ENCODE results near the gene OLIG1. TPM values are rescaled to one million over a fixed set of nuclear protein-coding genes. Genes with fewer than 3 reads are reported as not detected.

The OLIG1 gene
- polyA plus RNA-seq, 1 of the 3 experiments (the other 2 are of a cell fraction), result not detected

DNA sequence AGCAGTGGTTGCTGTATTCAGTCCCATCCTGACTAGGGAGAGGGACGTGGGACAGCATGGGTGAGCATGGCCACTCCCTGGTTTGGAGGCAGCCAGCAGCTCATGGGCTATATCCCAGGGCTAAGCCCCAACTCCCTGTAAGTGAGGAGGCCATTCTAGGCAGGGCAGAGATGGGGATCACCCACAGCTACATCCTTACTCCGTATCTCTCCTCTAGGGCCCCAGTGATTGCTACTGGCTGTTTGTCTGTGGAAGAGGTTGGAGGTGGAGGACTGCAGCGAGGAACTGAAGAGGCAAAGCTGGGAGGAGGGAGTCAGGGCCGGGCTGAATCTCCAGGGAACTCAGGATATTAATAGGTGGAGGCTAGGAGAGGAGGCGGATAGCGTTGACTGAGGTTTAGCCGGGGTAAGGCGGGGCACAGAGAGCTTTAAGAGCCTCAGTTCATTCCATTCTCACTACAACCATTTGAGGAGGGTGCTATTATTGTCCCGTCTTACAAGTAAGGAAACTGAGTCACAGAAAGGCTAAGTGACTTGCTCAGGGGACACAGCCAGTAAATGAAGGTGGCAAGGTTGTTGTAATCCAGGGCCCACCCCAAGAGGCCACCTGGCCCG lies 37.4 kb upstream of the OLIG1 start:
- Histone ChIP-seq H3K9me2 (no peaks in the 10 kb centered on the region), H4K20me1 (ENCODE audit: insufficient read depth) (no peaks in the 10 kb centered on the region), H3K36me3 (replicated peaks in 1 of 2; ENCODE audit: control insufficient read depth in 1 of 2, insufficient read depth in 2 of 2, low read length in 1 of 2) (no peaks in the 10 kb centered on the region), H2AFZ (ENCODE audit: low read depth) (no peak overlapping the region), H3K9me3 (no peaks in the 10 kb centered on the region), H3K4me1 (ENCODE audit: control insufficient read depth in 1 of 2, insufficient read depth in 2 of 2, low read depth in 1 of 2, low read length in 1 of 2) (peaks cover 0 to 10% of the 10 kb centered on the region in 2 experiments; a peak in 2 of 4 replicates), H3K9ac (no peak overlapping the region), H3K4me2 (no peak overlapping the region), H3K27me3 (ENCODE audit: insufficient read depth) (peaks cover 70% of the 10 kb centered on the region), H3K4me3 (ENCODE audit: low read depth in 2 of 2, low read length in 1 of 2) (no peak overlapping the region), H3K79me2 (ENCODE audit: insufficient read depth) (no peaks in the 10 kb centered on the region), H3F3A (replicated peaks; ENCODE audit: insufficient read depth) (no peaks in the 10 kb centered on the region), H3K27ac (ENCODE audit: low read depth in 2 of 2, low read length in 1 of 2) (no peak overlapping the region)
- TF ChIP-seq NRF1 (IDR thresholded peaks at IDR 0.05; ENCODE audit: low read depth, low read length) (no peak), GATA2 (CRISPR knock-in tag; IDR thresholded peaks at IDR 0.05) (no peak), NFIC (IDR thresholded peaks at IDR 0.05; ENCODE audit: borderline replicate concordance) (no peak), FOXM1 (IDR thresholded peaks at IDR 0.05; ENCODE audit: low read depth) (no peak)
- TF ChIP-seq, protein P1, sequence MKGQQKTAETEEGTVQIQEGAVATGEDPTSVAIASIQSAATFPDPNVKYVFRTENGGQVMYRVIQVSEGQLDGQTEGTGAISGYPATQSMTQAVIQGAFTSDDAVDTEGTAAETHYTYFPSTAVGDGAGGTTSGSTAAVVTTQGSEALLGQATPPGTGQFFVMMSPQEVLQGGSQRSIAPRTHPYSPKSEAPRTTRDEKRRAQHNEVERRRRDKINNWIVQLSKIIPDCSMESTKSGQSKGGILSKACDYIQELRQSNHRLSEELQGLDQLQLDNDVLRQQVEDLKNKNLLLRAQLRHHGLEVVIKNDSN (IDR thresholded peaks at IDR 0.05; ENCODE audit: borderline replicate concordance, low read depth), result no peak
- TF ChIP-seq, protein P2, sequence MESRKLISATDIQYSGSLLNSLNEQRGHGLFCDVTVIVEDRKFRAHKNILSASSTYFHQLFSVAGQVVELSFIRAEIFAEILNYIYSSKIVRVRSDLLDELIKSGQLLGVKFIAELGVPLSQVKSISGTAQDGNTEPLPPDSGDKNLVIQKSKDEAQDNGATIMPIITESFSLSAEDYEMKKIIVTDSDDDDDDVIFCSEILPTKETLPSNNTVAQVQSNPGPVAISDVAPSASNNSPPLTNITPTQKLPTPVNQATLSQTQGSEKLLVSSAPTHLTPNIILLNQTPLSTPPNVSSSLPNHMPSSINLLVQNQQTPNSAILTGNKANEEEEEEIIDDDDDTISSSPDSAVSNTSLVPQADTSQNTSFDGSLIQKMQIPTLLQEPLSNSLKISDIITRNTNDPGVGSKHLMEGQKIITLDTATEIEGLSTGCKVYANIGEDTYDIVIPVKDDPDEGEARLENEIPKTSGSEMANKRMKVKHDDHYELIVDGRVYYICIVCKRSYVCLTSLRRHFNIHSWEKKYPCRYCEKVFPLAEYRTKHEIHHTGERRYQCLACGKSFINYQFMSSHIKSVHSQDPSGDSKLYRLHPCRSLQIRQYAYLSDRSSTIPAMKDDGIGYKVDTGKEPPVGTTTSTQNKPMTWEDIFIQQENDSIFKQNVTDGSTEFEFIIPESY (IDR thresholded peaks at IDR 0.05; ENCODE audit: borderline replicate concordance, low read depth), result no peak
- TF ChIP-seq, protein P3, sequence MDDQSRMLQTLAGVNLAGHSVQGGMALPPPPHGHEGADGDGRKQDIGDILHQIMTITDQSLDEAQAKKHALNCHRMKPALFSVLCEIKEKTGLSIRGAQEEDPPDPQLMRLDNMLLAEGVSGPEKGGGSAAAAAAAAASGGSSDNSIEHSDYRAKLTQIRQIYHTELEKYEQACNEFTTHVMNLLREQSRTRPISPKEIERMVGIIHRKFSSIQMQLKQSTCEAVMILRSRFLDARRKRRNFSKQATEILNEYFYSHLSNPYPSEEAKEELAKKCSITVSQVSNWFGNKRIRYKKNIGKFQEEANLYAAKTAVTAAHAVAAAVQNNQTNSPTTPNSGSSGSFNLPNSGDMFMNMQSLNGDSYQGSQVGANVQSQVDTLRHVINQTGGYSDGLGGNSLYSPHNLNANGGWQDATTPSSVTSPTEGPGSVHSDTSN (IDR thresholded peaks at IDR 0.05), result no peak
- TF ChIP-seq, protein P4, sequence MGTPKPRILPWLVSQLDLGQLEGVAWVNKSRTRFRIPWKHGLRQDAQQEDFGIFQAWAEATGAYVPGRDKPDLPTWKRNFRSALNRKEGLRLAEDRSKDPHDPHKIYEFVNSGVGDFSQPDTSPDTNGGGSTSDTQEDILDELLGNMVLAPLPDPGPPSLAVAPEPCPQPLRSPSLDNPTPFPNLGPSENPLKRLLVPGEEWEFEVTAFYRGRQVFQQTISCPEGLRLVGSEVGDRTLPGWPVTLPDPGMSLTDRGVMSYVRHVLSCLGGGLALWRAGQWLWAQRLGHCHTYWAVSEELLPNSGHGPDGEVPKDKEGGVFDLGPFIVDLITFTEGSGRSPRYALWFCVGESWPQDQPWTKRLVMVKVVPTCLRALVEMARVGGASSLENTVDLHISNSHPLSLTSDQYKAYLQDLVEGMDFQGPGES (IDR thresholded peaks at IDR 0.05; ENCODE audit: low read depth, low read length), result no peak
- ChIA-PET POLR2A (no interaction called here), CTCF (no interaction called here)
- DNase-seq, result no peak
- 5% methylated on average over 9 of the region's 10 CpGs for WGBS (ENCODE audit: low lambda C conversion rate)

DNA sequence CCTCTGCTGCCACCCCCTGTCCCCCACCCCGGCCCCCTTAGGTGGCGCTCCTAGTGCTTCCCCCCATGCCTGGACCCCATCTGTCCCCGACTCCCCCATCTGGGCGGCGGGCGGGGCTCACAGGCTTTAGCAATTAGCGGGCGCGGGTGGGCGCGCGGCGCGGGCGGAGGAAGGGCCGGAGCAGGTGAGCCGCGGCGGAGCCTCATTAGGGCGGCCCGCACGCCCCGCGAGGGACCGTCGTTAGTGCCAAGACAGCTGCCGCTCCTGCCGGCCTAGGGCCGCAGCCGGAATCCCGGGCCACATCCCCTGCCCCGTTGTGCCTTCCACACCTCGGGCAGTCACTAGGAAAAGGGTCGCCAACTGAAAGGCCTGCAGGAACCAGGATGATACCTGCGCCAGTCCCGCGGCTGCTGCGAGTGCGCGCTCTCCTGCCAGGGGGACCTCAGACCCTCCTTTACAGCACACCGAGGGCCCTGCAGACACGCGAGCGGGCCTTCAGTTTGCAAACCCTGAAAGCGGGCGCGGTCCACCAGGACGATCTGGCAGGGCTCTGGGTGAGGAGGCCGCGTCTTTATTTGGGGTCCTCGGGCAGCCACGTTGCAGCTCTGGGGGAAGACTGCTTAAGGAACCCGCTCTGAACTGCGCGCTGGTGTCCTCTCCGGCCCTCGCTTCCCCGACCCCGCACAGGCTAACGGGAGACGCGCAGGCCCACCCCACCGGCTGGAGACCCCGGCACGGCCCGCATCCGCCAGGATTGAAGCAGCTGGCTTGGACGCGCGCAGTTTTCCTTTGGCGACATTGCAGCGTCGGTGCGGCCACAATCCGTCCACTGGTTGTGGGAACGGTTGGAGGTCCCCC lies 36.6 kb upstream of the OLIG1 start:
- CTCF ChIA-PET, result interaction anchor here (1.6 kb wide), 1 partner anchor 164 kb away, joined by 5 read pairs; no protein-coding TSS in a partner anchor
- peaks cover 0 to 10% of the 10 kb centered on the region in 2 experiments; a peak in 2 of 4 replicates for H3K4me1 ChIP-seq (ENCODE audit: control insufficient read depth in 1 of 2, insufficient read depth in 2 of 2, low read depth in 1 of 2, low read length in 1 of 2)
- no peak overlapping the region for H3K9ac ChIP-seq
- DNase-seq, result no peak
- peaks cover 62% of the 10 kb centered on the region for H3K27me3 ChIP-seq (ENCODE audit: insufficient read depth)
- WGBS (ENCODE audit: low lambda C conversion rate), result 17% methylated on average over 17 of the region's 76 CpGs
- H3K9me2 ChIP-seq, result no peaks in the 10 kb centered on the region
- no peak overlapping the region for H3K4me2 ChIP-seq
- no peaks in the 10 kb centered on the region for H3K36me3 ChIP-seq (replicated peaks in 1 of 2; ENCODE audit: control insufficient read depth in 1 of 2, insufficient read depth in 2 of 2, low read length in 1 of 2)
- H2AFZ ChIP-seq (ENCODE audit: low read depth), result no peak overlapping the region
- H3K9me3 ChIP-seq, result no peaks in the 10 kb centered on the region
- POLR2A ChIA-PET, result no interaction called here
- no peaks in the 10 kb centered on the region for H3F3A ChIP-seq (replicated peaks; ENCODE audit: insufficient read depth)
- no peak overlapping the region for H3K27ac ChIP-seq (ENCODE audit: low read depth in 2 of 2, low read length in 1 of 2)
- H3K4me3 ChIP-seq (ENCODE audit: low read depth in 2 of 2, low read length in 1 of 2), result no peak overlapping the region
- H3K79me2 ChIP-seq (ENCODE audit: insufficient read depth), result no peaks in the 10 kb centered on the region
- H4K20me1 ChIP-seq (ENCODE audit: insufficient read depth), result no peaks in the 10 kb centered on the region
- TF ChIP-seq NFIC (IDR thresholded peaks at IDR 0.05; ENCODE audit: borderline replicate concordance) (no peak), TAF1 (IDR thresholded peaks at IDR 0.05; ENCODE audit: borderline replicate concordance, low read depth, low read length) (no peak), TCF12 (IDR thresholded peaks at IDR 0.05) (no peak), RFX5 (IDR thresholded peaks at IDR 0.05; ENCODE audit: low read length) (no peak), CHD2 (IDR thresholded peaks at IDR 0.05; ENCODE audit: low read length, partially characterized antibody) (no peak), EP300 (IDR thresholded peaks at IDR 0.05; ENCODE audit: borderline replicate concordance in 1 of 2, low read depth in 1 of 2, low read length in 1 of 2) (no peak), FOSL2 (IDR thresholded peaks at IDR 0.05; ENCODE audit: borderline replicate concordance, low read depth) (no peak), ELF1 (IDR thresholded peaks at IDR 0.05) (no peak), NRF1 (IDR thresholded peaks at IDR 0.05; ENCODE audit: low read depth, low read length) (no peak), YY1 (IDR thresholded peaks at IDR 0.05; ENCODE audit: low read depth) (no peak)
- TF ChIP-seq, protein P2 (IDR thresholded peaks at IDR 0.05; ENCODE audit: borderline replicate concordance, low read depth), result no peak

All from SK-N-SH (cell line).